Mesodermal cell (in vitro differentiated cells): ENCODE measurements around the gene NHERF2.

Experiments
- H3K27ac ChIP-seq: 2 replicates; pipeline ENCODE4 v1.7.0; 2013; ENCODE audit warnings: mild to moderate bottlenecking, low read depth, low read length, moderate library complexity; ENCODE audit not compliant: severe bottlenecking
- H3K36me3 ChIP-seq: 2 replicates; pipeline ENCODE4 v1.7.1; 2013; ENCODE audit warnings: mild to moderate bottlenecking, low read length, moderate library complexity; ENCODE audit not compliant: control insufficient read depth, insufficient read depth
- H3K4me1 ChIP-seq: one replicate; pipeline ENCODE4 v1.7.1; 2013; ENCODE audit warnings: mild to moderate bottlenecking, low read length; ENCODE audit not compliant: insufficient read depth, control insufficient read depth, poor library complexity, severe bottlenecking
- H3K4me3 ChIP-seq: 2 replicates; pipeline ENCODE4 v1.7.0; 2013; ENCODE audit warnings: low read length, control low read depth, mild to moderate bottlenecking; ENCODE audit not compliant: insufficient read depth, poor library complexity, severe bottlenecking; ENCODE audit errors: extremely low read depth
- H3K9me3 ChIP-seq: 2 replicates; pipeline ENCODE4 v1.7.1; 2013; ENCODE audit warnings: mild to moderate bottlenecking, low read length, moderate library complexity; ENCODE audit not compliant: control insufficient read depth
- WGBS, 2 experiments: methylation state at CpG; one replicate each; pipeline ENCODE4 v1.1.5; 2013; ENCODE audit warnings: missing lambda C conversion rate in 2 of 2; ENCODE audit not compliant: insufficient coverage in 2 of 2; 5-methylcytosine and 5-hydroxymethylcytosine counted together

NHERF2 gene

DNA sequence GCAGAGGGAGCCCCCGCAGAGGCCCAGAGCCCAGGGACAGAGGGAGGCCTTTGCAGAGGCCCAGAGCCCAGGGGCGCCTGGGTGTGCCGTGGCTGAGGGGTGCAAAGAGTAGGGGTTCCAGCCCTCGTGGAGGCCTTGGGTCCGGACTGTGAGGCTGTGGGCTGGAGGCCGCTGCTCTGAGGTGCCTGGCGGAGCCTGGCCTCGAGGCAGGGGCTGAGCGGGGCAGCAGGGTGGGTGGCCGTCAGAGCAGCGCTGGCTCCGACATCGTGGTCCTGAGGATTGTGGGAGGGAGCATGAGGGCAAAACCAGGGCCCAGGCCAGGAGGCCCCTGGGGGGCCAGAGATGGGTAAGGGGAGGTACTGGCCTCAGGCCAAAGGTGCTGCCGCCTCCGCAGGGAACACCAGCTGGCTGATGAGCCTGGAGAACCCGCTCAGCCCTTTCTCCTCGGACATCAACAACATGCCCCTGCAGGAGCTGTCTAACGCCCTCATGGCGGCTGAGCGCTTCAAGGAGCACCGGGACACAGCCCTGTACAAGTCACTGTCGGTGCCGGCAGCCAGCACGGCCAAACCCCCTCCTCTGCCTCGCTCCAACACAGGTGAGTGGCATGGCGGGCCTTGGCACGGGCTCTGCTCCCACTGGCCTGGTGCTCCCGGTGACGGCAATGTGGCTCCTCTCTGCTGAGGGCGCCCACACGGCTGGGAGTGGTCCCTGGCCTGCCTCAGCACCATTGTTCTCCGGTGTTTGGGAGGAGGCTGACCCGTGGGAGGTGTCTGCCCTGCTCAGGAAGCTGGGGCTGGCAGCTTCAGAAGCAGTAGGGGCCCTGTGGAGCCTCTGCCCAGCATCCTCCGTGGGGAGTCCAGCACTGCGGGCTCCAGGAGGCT is 54.7 kb downstream of the NHERF2 start:
- H3K4me3 ChIP-seq: no peak overlapping the region
- H3K4me1 ChIP-seq: no peaks in the 10 kb centered on the region
- peaks cover 77% of the 10 kb centered on the region for H3K36me3 ChIP-seq
- no peaks in the 10 kb centered on the region for H3K9me3 ChIP-seq
- 94 to 99% methylated on average over 30 to 32 of the region's 35 CpGs for WGBS, 2 experiments
- H3K27ac ChIP-seq: no peak overlapping the region

DNA sequence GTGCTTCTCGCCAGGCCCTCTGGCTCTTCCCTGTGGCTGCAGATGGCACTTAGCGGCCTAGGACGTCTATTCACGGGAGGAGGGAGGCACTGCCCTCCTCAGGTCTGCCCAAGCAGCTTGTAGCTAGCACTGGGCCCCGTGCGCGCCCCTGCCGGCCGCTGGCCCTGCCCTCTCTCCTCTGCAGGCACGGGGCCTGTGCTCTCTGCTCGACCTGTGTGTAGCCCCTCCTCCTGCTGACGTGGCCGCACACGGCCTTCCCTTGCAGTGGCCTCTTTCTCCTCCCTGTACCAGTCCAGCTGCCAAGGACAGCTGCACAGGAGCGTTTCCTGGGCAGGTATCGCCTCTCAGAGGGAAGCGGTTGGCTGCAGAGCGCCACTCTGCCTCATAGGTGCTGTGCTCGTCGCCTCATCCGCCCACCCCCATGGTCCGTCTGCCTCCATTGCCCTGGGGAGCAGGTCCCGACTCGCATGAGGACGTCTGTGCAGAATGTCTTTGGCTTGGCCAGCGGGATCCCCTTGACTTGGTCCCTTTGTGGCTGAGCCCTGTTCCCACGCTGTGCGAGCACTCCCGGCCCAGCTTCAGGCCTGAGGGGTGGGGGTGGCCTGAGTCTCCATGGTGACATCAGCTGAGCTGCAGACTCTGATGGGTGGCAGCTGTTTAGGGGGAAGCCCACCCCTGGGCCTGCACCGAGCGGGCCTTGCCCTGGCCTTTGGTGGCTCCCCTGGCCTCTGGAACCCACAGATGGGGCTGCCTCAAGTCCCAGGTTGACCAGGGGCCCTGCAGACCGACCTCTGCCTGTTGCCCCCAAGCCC is 55.7 kb downstream of the NHERF2 start:
- Histone ChIP-seq H3K9me3 (no peaks in the 10 kb centered on the region), H3K4me3 (no peak overlapping the region), H3K27ac (no peak overlapping the region), H3K36me3 (peaks cover 76% of the 10 kb centered on the region), H3K4me1 (no peaks in the 10 kb centered on the region)
- 94 to 95% methylated on average over 25 to 31 of the region's 32 CpGs for WGBS, 2 experiments

- Histone ChIP-seq H3K4me1 (no peaks in the 10 kb centered on the region), H3K27ac (no peak overlapping the region), H3K9me3 (no peaks in the 10 kb centered on the region), H3K36me3 (peaks cover 76% of the 10 kb centered on the region), H3K4me3 (no peak overlapping the region)
- 95% methylated on average over 14 of the region's 16 CpGs for WGBS, 2 experiments
Measured at GRCh38 chr16:2082983-2083364, 56.3 kb downstream of the NHERF2 start.

DNA sequence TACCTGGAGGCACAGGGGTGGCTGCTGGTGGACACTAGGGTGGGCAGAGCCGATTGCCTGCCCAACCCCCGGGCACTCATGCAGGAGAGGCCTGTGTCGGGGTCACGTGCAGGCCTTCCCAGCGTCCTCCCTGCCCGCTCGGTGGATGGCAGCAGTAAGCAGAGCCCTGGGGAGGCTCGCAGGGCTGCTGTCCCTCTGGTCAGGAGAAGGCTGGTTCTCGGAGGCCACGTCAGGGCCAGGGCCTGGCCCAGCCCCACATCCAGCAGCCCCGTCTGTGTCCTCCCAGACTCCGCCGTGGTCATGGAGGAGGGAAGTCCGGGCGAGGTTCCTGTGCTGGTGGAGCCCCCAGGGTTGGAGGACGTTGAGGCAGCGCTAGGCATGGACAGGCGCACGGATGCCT is 56.7 kb downstream of the NHERF2 start:
- H3K9me3 ChIP-seq: no peaks in the 10 kb centered on the region
- H3K36me3 ChIP-seq: peaks cover 74% of the 10 kb centered on the region
- no peaks in the 10 kb centered on the region for H3K4me1 ChIP-seq
- H3K27ac ChIP-seq: no peak overlapping the region
- H3K4me3 ChIP-seq: no peak overlapping the region
- WGBS, 2 experiments: 94 to 98% methylated on average over 19 of the region's 19 CpGs

DNA sequence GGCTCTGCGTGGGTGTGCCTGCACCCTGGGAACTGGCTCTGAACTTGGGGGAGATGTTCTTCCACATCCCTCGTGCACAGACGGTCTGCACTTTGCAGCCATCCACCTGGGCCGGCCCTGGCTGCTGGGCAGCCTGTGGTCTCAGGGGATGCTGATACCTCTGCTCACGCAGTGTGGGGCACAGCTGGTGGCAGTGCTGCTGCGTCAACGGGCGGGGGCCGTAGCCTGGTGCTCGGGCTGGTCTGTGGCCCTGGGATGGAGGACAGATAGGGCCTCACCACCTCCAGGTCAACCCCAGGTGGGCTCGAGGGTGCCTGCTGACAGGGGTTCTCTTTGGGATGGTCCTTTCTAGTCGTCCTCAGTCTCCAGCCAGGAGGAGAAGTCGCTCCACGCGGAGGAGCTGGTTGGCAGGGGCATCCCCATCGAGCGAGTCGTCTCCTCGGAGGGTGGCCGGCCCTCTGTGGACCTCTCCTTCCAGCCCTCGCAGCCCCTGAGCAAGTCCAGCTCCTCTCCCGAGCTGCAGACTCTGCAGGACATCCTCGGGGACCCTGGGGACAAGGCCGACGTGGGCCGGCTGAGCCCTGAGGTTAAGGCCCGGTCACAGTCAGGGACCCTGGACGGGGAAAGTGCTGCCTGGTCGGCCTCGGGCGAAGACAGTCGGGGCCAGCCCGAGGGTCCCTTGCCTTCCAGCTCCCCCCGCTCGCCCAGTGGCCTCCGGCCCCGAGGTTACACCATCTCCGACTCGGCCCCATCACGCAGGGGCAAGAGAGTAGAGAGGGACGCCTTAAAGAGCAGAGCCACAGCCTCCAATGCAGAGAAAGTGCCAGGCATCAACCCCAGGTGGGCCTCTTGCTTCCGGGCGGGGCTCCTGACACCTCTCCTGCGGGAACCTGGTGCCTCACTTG is 57.4 kb downstream of the NHERF2 start:
- WGBS, 2 experiments: 94 to 96% methylated on average over 40 to 43 of the region's 44 CpGs
- Histone ChIP-seq H3K27ac (no peak overlapping the region), H3K36me3 (peaks cover 70% of the 10 kb centered on the region), H3K9me3 (no peaks in the 10 kb centered on the region), H3K4me3 (no peak overlapping the region), H3K4me1 (no peaks in the 10 kb centered on the region)

GRCh38 chr16:2084895-2085625 is 58.4 kb downstream of the NHERF2 start:
- Histone ChIP-seq H3K4me1 (no peaks in the 10 kb centered on the region), H3K9me3 (no peaks in the 10 kb centered on the region), H3K27ac (no peak overlapping the region), H3K36me3 (peaks cover 69% of the 10 kb centered on the region), H3K4me3 (no peak overlapping the region)
- WGBS, 2 experiments: 94 to 97% methylated on average over 23 to 27 of the region's 29 CpGs

DNA sequence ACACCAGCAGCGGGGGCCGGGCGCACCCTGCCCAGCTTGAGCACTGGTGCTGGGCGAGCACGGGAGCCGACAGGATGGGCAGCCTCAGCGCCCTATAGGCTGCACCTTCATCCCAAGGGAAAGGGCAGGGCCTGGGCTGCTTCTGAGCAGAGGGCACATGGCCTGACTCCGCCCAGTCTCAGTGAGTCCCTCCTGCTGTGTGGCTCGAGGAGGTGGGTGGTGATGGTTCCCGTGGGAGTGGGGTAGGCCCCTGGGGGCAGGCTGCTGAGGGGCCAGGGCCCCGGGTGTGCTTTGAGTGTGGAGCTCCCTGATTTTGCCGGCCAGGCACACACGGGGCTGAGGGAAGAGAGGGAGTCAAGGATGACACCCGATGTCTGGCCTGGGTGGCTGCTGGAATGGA is 59.0 kb downstream of the NHERF2 start:
- Histone ChIP-seq H3K27ac (no peak overlapping the region), H3K4me3 (no peak overlapping the region), H3K9me3 (no peaks in the 10 kb centered on the region), H3K36me3 (peaks cover 65% of the 10 kb centered on the region), H3K4me1 (no peaks in the 10 kb centered on the region)
- WGBS, 2 experiments: 95 to 96% methylated on average over 8 to 10 of the region's 14 CpGs

DNA sequence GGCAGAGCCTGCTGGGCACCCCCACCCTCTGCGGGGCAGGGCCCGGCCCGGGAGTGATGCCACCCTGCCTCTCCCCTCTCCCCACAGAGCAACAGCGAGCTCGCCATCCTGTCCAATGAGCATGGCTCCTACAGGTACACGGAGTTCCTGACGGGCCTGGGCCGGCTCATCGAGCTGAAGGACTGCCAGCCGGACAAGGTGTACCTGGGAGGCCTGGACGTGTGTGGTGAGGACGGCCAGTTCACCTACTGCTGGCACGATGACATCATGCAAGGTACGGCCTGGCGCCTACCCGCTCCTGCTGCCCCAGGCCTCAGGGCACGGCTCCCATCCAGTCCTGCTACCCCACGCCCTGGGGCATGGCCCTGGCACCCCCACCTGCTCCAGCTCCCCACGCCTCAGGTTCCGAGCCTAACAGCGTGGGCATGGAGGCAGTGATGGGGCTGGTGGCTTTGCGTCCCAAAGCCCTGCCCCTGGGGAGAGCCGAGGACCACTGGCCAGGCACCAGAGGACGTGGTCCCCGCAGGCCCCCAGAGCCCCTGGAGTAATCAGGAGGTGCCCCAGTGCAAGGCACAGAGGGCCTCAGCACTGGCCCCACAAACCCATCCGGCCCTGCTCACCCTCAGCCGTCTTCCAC is 59.5 kb downstream of the NHERF2 start:
- no peaks in the 10 kb centered on the region for H3K9me3 ChIP-seq
- peaks cover 60% of the 10 kb centered on the region for H3K36me3 ChIP-seq
- no peak overlapping the region for H3K27ac ChIP-seq
- no peak overlapping the region for H3K4me3 ChIP-seq
- WGBS, 2 experiments: 94 to 96% methylated on average over 22 to 24 of the region's 27 CpGs
- H3K4me1 ChIP-seq: no peaks in the 10 kb centered on the region

DNA sequence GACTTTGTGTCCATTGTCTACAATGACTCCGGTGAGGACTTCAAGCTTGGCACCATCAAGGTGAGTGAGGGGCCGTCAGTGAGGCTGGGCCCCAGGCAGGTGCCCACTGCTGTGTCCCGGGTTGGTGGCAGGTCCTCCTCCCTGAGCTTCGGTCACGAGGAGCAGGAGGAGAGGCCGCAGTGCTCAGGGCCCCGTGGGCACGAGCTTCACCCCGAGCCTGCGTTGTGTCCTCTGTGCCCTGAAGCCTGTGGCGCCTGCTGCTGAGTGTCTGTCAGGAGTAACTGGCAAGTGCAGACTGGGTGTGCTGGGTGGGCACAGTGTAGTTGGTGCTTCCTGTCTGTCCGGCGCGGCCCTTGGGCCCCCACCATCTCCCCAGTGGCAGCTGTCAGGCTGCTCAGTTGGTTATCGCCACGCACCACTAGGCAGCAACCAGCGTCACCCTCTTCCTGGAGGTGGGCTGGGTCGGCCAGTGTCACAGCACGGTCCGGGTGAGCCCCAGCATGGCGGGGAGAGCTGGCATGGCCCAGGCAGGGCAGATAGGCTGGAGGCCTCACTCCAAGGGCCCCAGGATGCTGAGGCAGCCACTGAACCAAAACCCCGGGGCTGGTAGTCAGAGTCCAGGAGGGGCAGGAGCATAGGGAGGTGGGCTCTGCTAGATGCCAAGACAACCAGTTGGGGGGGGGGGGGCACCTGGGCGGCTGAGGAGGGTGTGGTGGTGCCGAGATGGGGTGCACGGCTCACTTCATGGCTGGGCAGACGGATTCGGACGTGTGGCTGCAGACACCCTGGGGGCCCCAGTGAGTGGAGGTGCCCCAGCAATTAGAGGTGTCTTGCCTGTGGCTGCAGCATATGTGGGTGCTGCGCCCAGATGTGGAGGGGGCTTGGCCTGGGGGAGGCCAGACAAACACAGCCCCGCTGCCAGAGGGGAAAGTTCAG is 60.4 kb downstream of the NHERF2 start:
- Histone ChIP-seq H3K36me3 (peaks cover 58% of the 10 kb centered on the region), H3K4me1 (peaks cover 3% of the 10 kb centered on the region), H3K9me3 (no peaks in the 10 kb centered on the region), H3K4me3 (no peak overlapping the region), H3K27ac (no peak overlapping the region)
- WGBS, 2 experiments: 89 to 97% methylated on average over 26 to 27 of the region's 30 CpGs
